ENCODE results near the gene GABRP. TPM values are rescaled to one million over a fixed set of nuclear protein-coding genes. Genes with fewer than 3 reads are reported as not detected.
"Not testable (repeated sequence)": the region's sequence is repeated elsewhere in the genome, so short reads cannot be mapped to it uniquely, and the experiment has no call there.

The GABRP gene
- total and polyA plus RNA-seq, 2 donors (not counting 3 experiments of a cell fraction or from before 2014, with no cell fraction given) = 0.66 to 3.0 TPM

DNA sequence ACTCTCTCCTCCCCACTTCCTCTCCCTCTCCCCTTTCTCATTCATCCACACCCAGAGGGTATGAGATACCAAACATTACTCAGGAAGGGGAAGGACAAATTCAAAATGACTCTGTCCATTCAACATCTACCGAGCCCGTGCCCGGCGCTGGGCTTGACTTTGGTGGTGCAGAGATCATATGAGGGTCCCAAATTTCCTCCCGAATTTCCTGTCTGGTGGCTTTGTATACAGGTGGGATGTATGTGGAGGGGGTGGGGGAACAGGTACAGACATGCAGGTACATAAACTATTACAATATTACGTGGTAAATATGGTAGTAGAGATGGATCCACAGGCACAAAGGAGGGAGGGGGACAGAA lies 21.8 kb upstream of the GABRP start:
- DNase-seq (ENCODE audit: low read depth, low spot score) = no peak
- H3K36me3 ChIP-seq (ENCODE audit: control insufficient read depth in 2 of 2, extremely low read depth in 1 of 2, insufficient read depth in 2 of 2, low read length in 2 of 2) = no peaks in the 10 kb centered on the region
- H3K4me1 ChIP-seq (ENCODE audit: control insufficient read depth, extremely low read depth, insufficient read depth, low read length) = peaks cover 7% of the 10 kb centered on the region
- no peak overlapping the region for H2AFZ ChIP-seq (ENCODE audit: low read depth, low read length)
- no peak overlapping the region for H3K4me3 ChIP-seq (replicated peaks in 1 of 3; ENCODE audit: insufficient read depth in 1 of 3, low read depth in 1 of 3, low read length in 3 of 3)
- intact Hi-C loops (cut with micrococcal nuclease) (no loop called here), dilution Hi-C loops (cut with MboI; ENCODE audit: extremely low pct_ligation_motif_present, low sequenced_read_pairs) (no loop called here)
- no peak for FAIRE-seq
- no peaks in the 10 kb centered on the region for H3K9me3 ChIP-seq (replicated peaks; ENCODE audit: control insufficient read depth, insufficient read depth, low read length)
- no peaks in the 10 kb centered on the region for H3K9me1 ChIP-seq (replicated peaks; ENCODE audit: control insufficient read depth, extremely low read depth, insufficient read depth, low read length)
- no peak overlapping the region for H3K9ac ChIP-seq (replicated peaks; ENCODE audit: extremely low read depth, insufficient read depth, low read length)
- ChIA-PET POLR2A (no interaction called here), CTCF (no interaction called here)
- no TSS peak for BruUV-seq (replicated peaks)
- no peaks in the 10 kb centered on the region for H4K20me1 ChIP-seq (replicated peaks; ENCODE audit: control insufficient read depth, extremely low read depth, insufficient read depth, low read length)
- H3K27me3 ChIP-seq (ENCODE audit: control insufficient read depth in 2 of 2, insufficient read depth in 2 of 2, low read length in 2 of 2) = no peaks in the 10 kb centered on the region
- TF ChIP-seq EZH2 (IDR thresholded peaks at IDR 0.05; ENCODE audit: borderline replicate concordance, low read depth, low read length, severe bottlenecking) (no peak), MYC (IDR thresholded peaks at IDR 0.05; ENCODE audit: low read depth, low read length) (no peak), MAX (IDR thresholded peaks at IDR 0.05; ENCODE audit: insufficient read depth, insufficient read length) (no peak), FOS (IDR thresholded peaks at IDR 0.05; ENCODE audit: borderline replicate concordance, insufficient read depth, low read length) (no peak), JUN (IDR thresholded peaks at IDR 0.05; ENCODE audit: borderline replicate concordance, insufficient read depth, insufficient read length, low read depth) (no peak), POLR2AphosphoS5 (IDR thresholded peaks at IDR 0.05; ENCODE audit: insufficient read depth, low read depth, low read length) (no peak), POLR2A (IDR thresholded peaks at IDR 0.05; ENCODE audit: low read depth, low read length) (no peak), GATA2 (IDR thresholded peaks at IDR 0.05; ENCODE audit: insufficient read depth, insufficient read length, low read depth, low read length) (no peak)
- TF ChIP-seq, protein P1, sequence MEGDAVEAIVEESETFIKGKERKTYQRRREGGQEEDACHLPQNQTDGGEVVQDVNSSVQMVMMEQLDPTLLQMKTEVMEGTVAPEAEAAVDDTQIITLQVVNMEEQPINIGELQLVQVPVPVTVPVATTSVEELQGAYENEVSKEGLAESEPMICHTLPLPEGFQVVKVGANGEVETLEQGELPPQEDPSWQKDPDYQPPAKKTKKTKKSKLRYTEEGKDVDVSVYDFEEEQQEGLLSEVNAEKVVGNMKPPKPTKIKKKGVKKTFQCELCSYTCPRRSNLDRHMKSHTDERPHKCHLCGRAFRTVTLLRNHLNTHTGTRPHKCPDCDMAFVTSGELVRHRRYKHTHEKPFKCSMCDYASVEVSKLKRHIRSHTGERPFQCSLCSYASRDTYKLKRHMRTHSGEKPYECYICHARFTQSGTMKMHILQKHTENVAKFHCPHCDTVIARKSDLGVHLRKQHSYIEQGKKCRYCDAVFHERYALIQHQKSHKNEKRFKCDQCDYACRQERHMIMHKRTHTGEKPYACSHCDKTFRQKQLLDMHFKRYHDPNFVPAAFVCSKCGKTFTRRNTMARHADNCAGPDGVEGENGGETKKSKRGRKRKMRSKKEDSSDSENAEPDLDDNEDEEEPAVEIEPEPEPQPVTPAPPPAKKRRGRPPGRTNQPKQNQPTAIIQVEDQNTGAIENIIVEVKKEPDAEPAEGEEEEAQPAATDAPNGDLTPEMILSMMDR (IDR thresholded peaks at IDR 0.05; ENCODE audit: extremely low read depth in 1 of 2, insufficient read depth in 1 of 2, low read depth in 1 of 2, low read length in 2 of 2) = no peak
- no peak overlapping the region for H3K4me2 ChIP-seq (ENCODE audit: insufficient read depth, low read length)
- no peak overlapping the region for H3K27ac ChIP-seq (ENCODE audit: insufficient read depth, low read depth, low read length)
- no peaks in the 10 kb centered on the region for H3K79me2 ChIP-seq (ENCODE audit: control insufficient read depth, insufficient read depth, low read length)

DNA sequence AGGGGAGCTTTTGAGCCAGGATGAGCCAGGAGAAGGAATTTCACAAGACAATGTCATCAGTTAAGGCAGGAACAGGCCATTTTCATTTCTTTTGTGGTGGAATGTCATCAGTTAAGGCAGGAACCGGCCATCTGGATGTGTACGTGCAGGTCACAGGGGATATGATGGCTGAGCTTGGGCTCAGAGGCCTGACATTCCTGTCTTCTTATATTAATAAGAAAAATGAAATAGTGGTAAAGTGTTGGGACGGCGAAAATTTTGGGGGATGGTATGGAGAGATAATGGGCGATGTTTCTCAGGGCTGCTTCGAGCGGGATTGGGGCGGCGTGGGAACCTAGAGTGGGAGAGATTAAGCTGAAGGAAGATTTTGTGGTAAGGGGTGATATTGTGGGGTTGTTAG lies 21.2 kb upstream of the GABRP start:
- H3K9me3 ChIP-seq (replicated peaks; ENCODE audit: control insufficient read depth, insufficient read depth, low read length); dilution Hi-C loops (cut with MboI; ENCODE audit: extremely low pct_ligation_motif_present, low sequenced_read_pairs); H3K4me3 ChIP-seq (replicated peaks in 1 of 3; ENCODE audit: insufficient read depth in 1 of 3, low read depth in 1 of 3, low read length in 3 of 3); H3K79me2 ChIP-seq (ENCODE audit: control insufficient read depth, insufficient read depth, low read length); H4K20me1 ChIP-seq (replicated peaks; ENCODE audit: control insufficient read depth, extremely low read depth, insufficient read depth, low read length); DNase-seq (ENCODE audit: low read depth, low spot score); FAIRE-seq; CTCF ChIA-PET; H3K9ac ChIP-seq (replicated peaks; ENCODE audit: extremely low read depth, insufficient read depth, low read length); H3K36me3 ChIP-seq (ENCODE audit: control insufficient read depth in 2 of 2, extremely low read depth in 1 of 2, insufficient read depth in 2 of 2, low read length in 2 of 2); H3K9me1 ChIP-seq (replicated peaks; ENCODE audit: control insufficient read depth, extremely low read depth, insufficient read depth, low read length); H2AFZ ChIP-seq (ENCODE audit: low read depth, low read length); H3K4me1 ChIP-seq (ENCODE audit: control insufficient read depth, extremely low read depth, insufficient read depth, low read length); H3K27ac ChIP-seq (ENCODE audit: insufficient read depth, low read depth, low read length); POLR2A ChIA-PET; H3K27me3 ChIP-seq (ENCODE audit: control insufficient read depth in 2 of 2, insufficient read depth in 2 of 2, low read length in 2 of 2); intact Hi-C loops (cut with micrococcal nuclease); BruUV-seq (replicated peaks); H3K4me2 ChIP-seq (ENCODE audit: insufficient read depth, low read length): not testable (repeated sequence)

- H3K9me3 ChIP-seq (replicated peaks; ENCODE audit: control insufficient read depth, insufficient read depth, low read length); H3K27me3 ChIP-seq (ENCODE audit: control insufficient read depth in 2 of 2, insufficient read depth in 2 of 2, low read length in 2 of 2); H3K4me2 ChIP-seq (ENCODE audit: insufficient read depth, low read length); H3K79me2 ChIP-seq (ENCODE audit: control insufficient read depth, insufficient read depth, low read length); BruUV-seq (replicated peaks); H3K4me3 ChIP-seq (replicated peaks in 1 of 3; ENCODE audit: insufficient read depth in 1 of 3, low read depth in 1 of 3, low read length in 3 of 3); dilution Hi-C loops (cut with MboI; ENCODE audit: extremely low pct_ligation_motif_present, low sequenced_read_pairs); CTCF ChIA-PET; H3K9me1 ChIP-seq (replicated peaks; ENCODE audit: control insufficient read depth, extremely low read depth, insufficient read depth, low read length); FAIRE-seq; H2AFZ ChIP-seq (ENCODE audit: low read depth, low read length); intact Hi-C loops (cut with micrococcal nuclease); POLR2A ChIA-PET; H3K27ac ChIP-seq (ENCODE audit: insufficient read depth, low read depth, low read length); H3K36me3 ChIP-seq (ENCODE audit: control insufficient read depth in 2 of 2, extremely low read depth in 1 of 2, insufficient read depth in 2 of 2, low read length in 2 of 2); DNase-seq (ENCODE audit: low read depth, low spot score); H3K4me1 ChIP-seq (ENCODE audit: control insufficient read depth, extremely low read depth, insufficient read depth, low read length); H3K9ac ChIP-seq (replicated peaks; ENCODE audit: extremely low read depth, insufficient read depth, low read length); H4K20me1 ChIP-seq (replicated peaks; ENCODE audit: control insufficient read depth, extremely low read depth, insufficient read depth, low read length): not testable (repeated sequence)
Observed at GRCh38 chr5:170765868-170766267, 17.7 kb upstream of the GABRP start.

Data from endothelial cell of umbilical vein (primary cell).